EH (cell line): ENCODE results near the gene TPRG1.
A peak's percentile ranks its signal among the peaks of the same experiment; 100 is the strongest.

Source experiments
- DNase-seq: peaks from one replicate; pipeline ENCODE4 v3.0.0-alpha.2; 2015; ENCODE audit warnings: low read depth

The TPRG1 gene

GRCh38 chr3:189232790-189233189 is 61.0 kb downstream of the TPRG1 start:
- no peak for DNase-seq

GRCh38 chr3:189233225-189233858 is 61.6 kb downstream of the TPRG1 start:
- DNase-seq, result peak; percentile 52

- DNase-seq, result no peak
Observed at GRCh38 chr3:189235214-189235613, 63.4 kb downstream of the TPRG1 start.

GRCh38 chr3:189236352-189236751 is 64.6 kb downstream of the TPRG1 start:
- no peak for DNase-seq

- no peak for DNase-seq
Observed at GRCh38 chr3:189237526-189237925, 65.8 kb downstream of the TPRG1 start.

- peak; percentile 2 for DNase-seq
Observed at GRCh38 chr3:189238071-189238470, 66.3 kb downstream of the TPRG1 start.

- no peak for DNase-seq
Observed at GRCh38 chr3:189239616-189240015, 67.8 kb downstream of the TPRG1 start.

- no peak for DNase-seq
Observed at GRCh38 chr3:189249987-189250386, 78.2 kb downstream of the TPRG1 start.

GRCh38 chr3:189258261-189258660 is 86.5 kb downstream of the TPRG1 start:
- DNase-seq, result no peak

- no peak for DNase-seq
Observed at GRCh38 chr3:189260556-189261493, 89.1 kb downstream of the TPRG1 start.

- DNase-seq, result no peak
Observed at GRCh38 chr3:189262746-189263145, 91.0 kb downstream of the TPRG1 start.

- peak; percentile 26 for DNase-seq
Observed at GRCh38 chr3:189267981-189268613, 96.3 kb downstream of the TPRG1 start.

- peak; percentile 35 for DNase-seq
Observed at GRCh38 chr3:189269365-189269764, 97.6 kb downstream of the TPRG1 start.

GRCh38 chr3:189270248-189270832 is 98.6 kb downstream of the TPRG1 start:
- peak; percentile 85 for DNase-seq

- no peak for DNase-seq
Observed at GRCh38 chr3:189272500-189273119, 100.8 kb downstream of the TPRG1 start.

GRCh38 chr3:189273736-189274135 is 102.0 kb downstream of the TPRG1 start:
- DNase-seq, result no peak

GRCh38 chr3:189275182-189275581 is 103.4 kb downstream of the TPRG1 start:
- no peak for DNase-seq

- no peak for DNase-seq
Observed at GRCh38 chr3:189275852-189276251, 104.1 kb downstream of the TPRG1 start.

GRCh38 chr3:189276444-189277219 is 104.9 kb downstream of the TPRG1 start:
- peak; percentile 94 for DNase-seq

GRCh38 chr3:189277711-189278110 is 105.9 kb downstream of the TPRG1 start:
- peak; percentile 23 for DNase-seq

GRCh38 chr3:189278221-189278620 is 106.5 kb downstream of the TPRG1 start:
- no peak for DNase-seq
